GM12873 (cell line): Measurements from ENCODE around the gene XPR1.

ENCODE experiments used
- TF ChIP-seq, protein P1 (sequence below): IDR thresholded peaks from 2 replicates; pipeline ENCODE4 v1.5.1; 2012; ENCODE audit warnings: low read depth, mild to moderate bottlenecking, moderate library complexity, low read length, control low read depth; ENCODE audit not compliant: insufficient read depth; ENCODE audit errors: missing control alignments

The XPR1 gene

DNA sequence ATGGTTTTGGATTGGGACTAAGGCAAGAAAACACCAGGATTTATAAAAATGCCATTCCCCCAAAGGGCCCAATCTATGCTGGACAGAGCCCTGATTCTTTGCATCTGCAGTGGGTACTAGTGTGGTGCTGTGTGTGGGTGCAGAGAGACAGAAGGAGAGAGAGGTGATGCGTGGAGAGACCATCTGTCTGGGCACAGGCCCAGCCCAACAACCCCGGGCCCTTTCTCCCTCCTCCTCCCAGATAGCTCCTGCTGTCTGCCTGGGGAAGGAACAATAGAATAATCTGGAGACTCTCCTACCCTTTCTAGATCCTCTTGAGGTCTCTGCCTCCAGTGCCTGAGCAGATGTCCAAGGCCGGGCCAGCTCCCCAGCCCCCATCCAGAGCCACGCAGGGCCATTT lies 296.0 kb downstream of the XPR1 start:
- TF ChIP-seq, protein P1, sequence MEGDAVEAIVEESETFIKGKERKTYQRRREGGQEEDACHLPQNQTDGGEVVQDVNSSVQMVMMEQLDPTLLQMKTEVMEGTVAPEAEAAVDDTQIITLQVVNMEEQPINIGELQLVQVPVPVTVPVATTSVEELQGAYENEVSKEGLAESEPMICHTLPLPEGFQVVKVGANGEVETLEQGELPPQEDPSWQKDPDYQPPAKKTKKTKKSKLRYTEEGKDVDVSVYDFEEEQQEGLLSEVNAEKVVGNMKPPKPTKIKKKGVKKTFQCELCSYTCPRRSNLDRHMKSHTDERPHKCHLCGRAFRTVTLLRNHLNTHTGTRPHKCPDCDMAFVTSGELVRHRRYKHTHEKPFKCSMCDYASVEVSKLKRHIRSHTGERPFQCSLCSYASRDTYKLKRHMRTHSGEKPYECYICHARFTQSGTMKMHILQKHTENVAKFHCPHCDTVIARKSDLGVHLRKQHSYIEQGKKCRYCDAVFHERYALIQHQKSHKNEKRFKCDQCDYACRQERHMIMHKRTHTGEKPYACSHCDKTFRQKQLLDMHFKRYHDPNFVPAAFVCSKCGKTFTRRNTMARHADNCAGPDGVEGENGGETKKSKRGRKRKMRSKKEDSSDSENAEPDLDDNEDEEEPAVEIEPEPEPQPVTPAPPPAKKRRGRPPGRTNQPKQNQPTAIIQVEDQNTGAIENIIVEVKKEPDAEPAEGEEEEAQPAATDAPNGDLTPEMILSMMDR: no peak

DNA sequence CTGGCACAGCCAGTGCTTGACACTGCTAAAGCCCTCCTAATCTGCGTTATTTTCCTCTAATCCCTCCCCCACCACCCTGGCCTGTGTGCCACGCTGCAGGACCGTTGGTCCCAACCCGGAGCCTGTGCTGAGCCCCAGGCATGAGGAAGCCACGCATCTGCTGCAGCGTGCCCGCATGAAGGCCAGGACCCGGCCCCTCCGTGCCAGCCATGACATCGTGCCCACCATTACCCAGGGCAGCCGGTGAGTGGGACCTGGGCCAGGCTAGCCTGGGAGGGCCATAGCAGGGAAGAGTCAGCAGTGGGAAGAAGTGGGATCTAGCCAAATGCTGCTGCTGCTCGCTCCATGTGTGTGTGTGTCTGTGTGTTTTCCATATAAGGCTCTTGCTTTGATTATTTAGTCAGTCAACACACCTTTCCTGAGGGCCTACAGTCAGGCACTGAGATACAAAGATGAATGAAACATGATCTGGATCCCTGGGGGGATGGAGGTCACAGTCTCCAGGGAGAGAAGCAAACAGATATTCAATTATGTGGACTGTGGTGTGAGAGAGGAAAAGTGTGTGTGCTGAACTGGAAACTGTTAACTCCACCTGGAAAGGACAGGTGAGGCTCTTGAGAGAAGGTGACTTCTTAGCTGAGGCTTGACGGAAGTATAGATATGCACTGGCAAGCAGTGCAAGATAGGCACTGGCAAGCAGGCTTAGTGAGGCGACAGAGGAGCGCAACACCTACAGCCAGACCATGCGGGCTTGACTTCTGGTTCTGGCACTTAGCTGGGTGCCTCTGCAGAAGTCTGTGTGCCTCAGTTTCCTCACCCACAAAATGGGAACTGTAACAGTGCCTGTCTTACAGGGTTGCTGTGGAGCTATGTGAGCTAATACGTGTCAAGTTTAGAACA lies 296.8 kb downstream of the XPR1 start:
- TF ChIP-seq, protein P1: no peak

DNA sequence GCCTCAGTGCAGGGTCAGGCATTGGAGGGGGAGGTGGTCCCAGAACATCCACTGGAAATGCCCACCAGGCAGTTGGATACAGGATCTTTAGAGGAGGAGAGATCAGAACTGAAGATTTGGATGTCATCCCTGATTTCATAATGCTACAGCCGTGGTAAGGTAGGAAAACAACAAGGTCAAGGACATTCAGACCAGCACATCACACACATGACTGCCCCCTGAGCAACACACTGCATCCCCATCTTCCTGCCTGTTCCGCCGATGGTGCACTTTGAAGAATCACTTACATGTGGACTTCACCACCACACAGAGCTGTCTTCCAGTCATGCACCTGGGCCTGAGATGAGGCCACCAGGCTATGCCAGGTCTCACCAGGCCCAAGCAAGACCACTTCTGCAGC lies 297.6 kb downstream of the XPR1 start:
- TF ChIP-seq, protein P1: no peak

DNA sequence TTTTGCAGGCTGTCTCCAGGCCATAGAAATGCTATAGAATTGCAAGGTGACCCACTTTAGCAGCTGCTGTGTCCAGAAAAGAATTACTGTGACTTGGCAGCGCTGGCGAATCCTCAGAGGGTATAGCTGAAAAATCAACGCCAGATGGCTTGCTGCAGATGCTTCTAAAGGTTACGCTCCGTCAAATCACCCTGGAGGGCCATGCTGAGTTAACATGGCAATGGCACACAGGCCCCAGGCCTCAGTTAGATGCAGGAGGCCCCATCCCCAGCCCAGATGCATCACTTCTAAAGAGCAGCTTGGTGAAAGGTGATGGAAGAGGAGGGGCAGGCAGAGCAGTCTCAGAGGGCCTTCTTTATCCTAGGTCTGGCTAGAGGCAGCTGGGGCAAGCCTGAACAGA lies 298.9 kb downstream of the XPR1 start:
- TF ChIP-seq, protein P1: no peak

DNA sequence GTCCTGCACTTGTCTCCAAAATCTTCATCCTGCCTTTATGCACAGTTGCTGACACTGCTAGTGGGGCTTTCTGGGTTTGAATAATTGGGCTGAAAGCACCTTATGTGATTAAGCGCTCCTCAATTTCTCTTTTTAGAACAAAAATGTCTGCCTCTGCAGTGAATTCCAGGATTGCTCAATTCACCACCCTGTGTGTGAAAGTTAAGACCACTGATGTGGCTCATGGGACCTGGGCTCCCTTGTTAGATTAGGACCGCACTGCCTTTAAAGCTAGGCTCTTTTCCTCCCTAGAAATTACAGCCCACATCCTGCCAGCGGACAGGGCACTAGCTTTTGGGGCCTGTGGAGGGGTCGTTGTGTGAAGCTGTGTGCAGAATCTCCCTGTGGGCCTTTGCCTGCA lies 299.7 kb downstream of the XPR1 start:
- TF ChIP-seq, protein P1: no peak

DNA sequence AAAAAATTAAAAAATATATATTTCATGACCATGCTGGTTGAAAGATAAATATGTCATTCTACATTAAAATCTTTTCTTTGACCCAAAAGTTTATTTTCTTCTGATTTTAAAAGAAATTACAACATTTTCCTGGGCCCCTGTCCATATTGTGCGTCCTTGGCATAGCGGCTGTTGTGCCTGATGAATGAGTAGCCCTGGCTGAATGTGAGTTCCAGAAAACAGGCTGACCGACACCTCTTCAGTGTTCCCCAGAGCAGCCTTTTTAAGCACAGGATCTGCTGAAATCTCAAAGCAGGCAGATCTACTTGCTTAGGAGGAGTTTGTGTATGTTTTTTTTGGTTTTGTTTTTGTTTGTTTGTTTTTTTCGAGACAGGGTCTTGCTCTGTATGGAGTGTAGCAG lies 300.6 kb downstream of the XPR1 start:
- TF ChIP-seq, protein P1: no peak

DNA sequence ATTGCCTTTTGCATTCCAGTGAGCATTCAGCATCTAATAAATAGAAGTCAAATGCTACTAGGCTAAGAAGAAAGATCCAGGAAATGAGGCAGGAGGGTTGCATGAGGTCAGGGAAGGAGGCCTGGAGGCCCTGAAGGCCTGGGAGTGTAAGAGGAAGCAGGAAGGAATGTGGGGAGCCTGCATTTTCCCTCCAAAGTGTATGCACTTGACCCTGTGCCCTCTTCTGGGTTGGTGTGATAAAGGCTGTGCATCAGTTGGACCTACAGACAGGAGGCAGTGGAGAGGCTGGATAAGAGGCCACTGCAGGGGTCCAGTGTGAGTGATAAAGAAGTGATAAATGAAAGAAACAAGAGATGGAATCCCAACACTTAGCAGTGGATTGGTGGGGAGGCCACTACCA lies 301.3 kb downstream of the XPR1 start:
- TF ChIP-seq, protein P1: peak; percentile 24
